HepG2 (cell line): ENCODE results near the gene PLBD2. TPM values are rescaled to one million over a fixed set of nuclear protein-coding genes. Genes with fewer than 3 reads are reported as not detected.

Experiments used
- DNMT1 ChIP-seq: sonication (generic); formaldehyde crosslinking; IDR thresholded peaks from 2 replicates; pipeline ENCODE4 v1.5.1; 2020; ENCODE audit warnings: mild to moderate bottlenecking, missing genetic modification reagents
- HOXD1 ChIP-seq: sonication (generic); formaldehyde crosslinking; IDR thresholded peaks from 2 replicates; pipeline ENCODE4 v1.5.0; 2020; ENCODE audit warnings: missing genetic modification reagents
- KLF11 ChIP-seq: IDR thresholded peaks from 2 replicates; pipeline ENCODE4 v1.6.1; 2016; ENCODE audit warnings: missing compliant biosample characterization
- POGK ChIP-seq: sonication (generic); formaldehyde crosslinking; conservative IDR thresholded peaks from 2 replicates; pipeline ENCODE4 v1.8.0; 2022; ENCODE audit warnings: mild to moderate bottlenecking, moderate library complexity, missing genetic modification reagents
- RNF2 ChIP-seq: fragments of 450-650 bp; conservative IDR thresholded peaks from 2 replicates; pipeline ENCODE4 v1.6.1; 2016; ENCODE audit warnings: low read depth
- STAG1 ChIP-seq: sonication (generic); formaldehyde crosslinking; IDR thresholded peaks from 2 replicates; pipeline ENCODE4 v1.4.0; 2020; ENCODE audit warnings: missing genetic modification reagents
- TGIF2 ChIP-seq: IDR thresholded peaks from 2 replicates; pipeline ENCODE4 v1.6.1; 2016; ENCODE audit warnings: control low read depth, missing compliant biosample characterization
- UBTF ChIP-seq: sonication (generic); formaldehyde crosslinking; IDR thresholded peaks from 2 replicates; pipeline ENCODE4 v1.4.0; 2020; ENCODE audit warnings: mild to moderate bottlenecking, missing genetic modification reagents
- USF2 ChIP-seq, 2 experiments: sonication (generic) in 1 of 2; formaldehyde crosslinking in 1 of 2; IDR thresholded peaks; 2 replicates each; pipeline versions ENCODE4 v1.5.1 to v1.6.1; 2011 to 2020; ENCODE audit warnings: borderline replicate concordance in 1 of 2, low read depth in 1 of 2, low read length in 1 of 2, mild to moderate bottlenecking in 1 of 2, missing genetic modification reagents in 1 of 2, moderate library complexity in 1 of 2
- ZBTB4 ChIP-seq: sonication (generic); formaldehyde crosslinking; IDR thresholded peaks from 2 replicates; pipeline ENCODE4 v1.4.0; 2020; ENCODE audit warnings: missing genetic modification reagents, mild to moderate bottlenecking, borderline replicate concordance
- ZNF44 ChIP-seq: sonication (generic); formaldehyde crosslinking; IDR thresholded peaks from 2 replicates; pipeline ENCODE4 v1.5.1; 2020; ENCODE audit warnings: mild to moderate bottlenecking, missing genetic modification reagents
- ZNF550 ChIP-seq: sonication (generic); formaldehyde crosslinking; IDR thresholded peaks from 2 replicates; pipeline ENCODE4 v1.4.0; 2020; ENCODE audit warnings: mild to moderate bottlenecking, missing genetic modification reagents, borderline replicate concordance
- ZNF644 ChIP-seq: IDR thresholded peaks from 2 replicates; pipeline ENCODE4 v1.6.1; 2016; ENCODE audit warnings: low read depth
- polyA plus RNA-seq, 8 experiments: library from polyadenylated mRNA; depleted of rRNA in 3 of 8; stranded (reverse) in 7 of 8; unstranded in 1 of 8; fragments of >200 nt; fragmentation: Illumina TruSeq in 4 of 8; extraction: Trizol in 4 of 8; gene quantifications; 2 replicates each; pipeline versions ENCODE4 v1.2.1 to v1.2.3, GENCODE V29; 2011 to 2016; ENCODE audit warnings: low read depth in 4 of 8, missing spikeins in 1 of 8, mixed read lengths in 1 of 8; ENCODE audit not compliant: insufficient read depth in 1 of 8
- total RNA-seq, 5 experiments: library from RNA; depleted of rRNA; stranded (reverse); fragments of >200 nt; fragmentation: Illumina TruSeq; extraction: Trizol; gene quantifications; 2 replicates each; pipeline ENCODE4 v1.2.3, GENCODE V29; 2016; ENCODE audit warnings: low read depth in 1 of 5
- TF ChIP-seq, protein P1 (sequence below), 2 experiments: IDR thresholded peaks; 2 replicates each; pipeline ENCODE4 v1.6.1; 2011 to 2012; ENCODE audit warnings: low read length in 2 of 2, borderline replicate concordance in 1 of 2, low read depth in 1 of 2, mild to moderate bottlenecking in 1 of 2, moderate library complexity in 1 of 2

Gene PLBD2
- total and polyA plus RNA-seq, 2 of the 13 experiments (the other 11 are each of a cell fraction or from before 2014, with no cell fraction given): 6.7 to 8.5 TPM

DNA sequence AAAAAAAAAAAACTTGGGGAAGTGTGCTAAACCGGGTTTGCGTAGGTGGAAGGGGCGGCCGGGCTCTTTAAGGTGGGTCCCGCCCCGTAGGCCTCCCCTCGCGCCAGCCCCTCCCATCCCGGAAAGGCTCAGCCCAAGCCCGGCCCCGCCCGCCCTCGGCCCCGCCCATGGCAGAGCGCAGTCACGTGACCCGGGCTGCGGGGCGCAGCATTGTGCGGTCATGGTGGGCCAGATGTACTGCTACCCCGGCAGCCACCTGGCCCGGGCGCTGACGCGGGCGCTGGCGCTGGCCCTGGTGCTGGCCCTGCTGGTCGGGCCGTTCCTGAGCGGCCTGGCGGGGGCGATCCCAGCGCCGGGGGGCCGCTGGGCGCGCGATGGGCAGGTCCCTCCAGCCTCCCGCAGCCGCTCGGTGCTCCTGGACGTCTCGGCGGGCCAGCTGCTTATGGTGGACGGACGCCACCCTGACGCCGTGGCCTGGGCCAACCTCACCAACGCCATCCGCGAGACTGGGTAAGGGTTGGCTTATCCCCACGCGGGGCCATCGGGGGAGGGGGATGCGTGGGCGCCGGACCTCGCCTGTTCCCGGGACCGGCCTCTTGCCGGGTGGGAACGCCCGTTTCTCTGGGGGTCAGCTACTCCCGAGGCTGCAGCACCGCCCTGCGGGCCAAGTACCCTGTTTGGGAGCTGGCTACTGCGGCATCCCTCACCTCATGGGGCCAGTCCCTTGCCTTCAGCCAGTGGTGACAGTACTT is at the start of gene PLBD2 (continued):
- TF ChIP-seq POGK (CRISPR knock-in tag) (0 out of 2 replicates have a peak, but pooled peaks have one; percentile 47), RNF2 (no peak), ZNF44 (CRISPR knock-in tag) (peak; percentile 11; the same call in 1 of the 2 replicates), ZBTB4 (no peak), STAG1 (CRISPR knock-in tag) (peak; percentile 26; the same call in 1 of the 2 replicates), UBTF (CRISPR knock-in tag) (peak; percentile 60; the same call in 1 of the 2 replicates), ZNF644 (no peak), USF2 (IDR thresholded peaks at IDR 0.05; ENCODE audit: low read depth, low read length) (peak; percentile 85), USF2 (CRISPR knock-in tag; IDR thresholded peaks at IDR 0.05; ENCODE audit: borderline replicate concordance) (peak; percentile 86; the same call in 1 of the 2 replicates), DNMT1 (0 out of 2 replicates have a peak, but pooled peaks have one; percentile 28), ZNF550 (CRISPR knock-in tag) (no peak), HOXD1 (0 out of 2 replicates have a peak, but pooled peaks have one; percentile 29), KLF11 (CRISPR knock-in tag) (no peak), TGIF2 (CRISPR knock-in tag) (peak; percentile 35; the same call in 1 of the 2 replicates)
- TF ChIP-seq, protein P1, sequence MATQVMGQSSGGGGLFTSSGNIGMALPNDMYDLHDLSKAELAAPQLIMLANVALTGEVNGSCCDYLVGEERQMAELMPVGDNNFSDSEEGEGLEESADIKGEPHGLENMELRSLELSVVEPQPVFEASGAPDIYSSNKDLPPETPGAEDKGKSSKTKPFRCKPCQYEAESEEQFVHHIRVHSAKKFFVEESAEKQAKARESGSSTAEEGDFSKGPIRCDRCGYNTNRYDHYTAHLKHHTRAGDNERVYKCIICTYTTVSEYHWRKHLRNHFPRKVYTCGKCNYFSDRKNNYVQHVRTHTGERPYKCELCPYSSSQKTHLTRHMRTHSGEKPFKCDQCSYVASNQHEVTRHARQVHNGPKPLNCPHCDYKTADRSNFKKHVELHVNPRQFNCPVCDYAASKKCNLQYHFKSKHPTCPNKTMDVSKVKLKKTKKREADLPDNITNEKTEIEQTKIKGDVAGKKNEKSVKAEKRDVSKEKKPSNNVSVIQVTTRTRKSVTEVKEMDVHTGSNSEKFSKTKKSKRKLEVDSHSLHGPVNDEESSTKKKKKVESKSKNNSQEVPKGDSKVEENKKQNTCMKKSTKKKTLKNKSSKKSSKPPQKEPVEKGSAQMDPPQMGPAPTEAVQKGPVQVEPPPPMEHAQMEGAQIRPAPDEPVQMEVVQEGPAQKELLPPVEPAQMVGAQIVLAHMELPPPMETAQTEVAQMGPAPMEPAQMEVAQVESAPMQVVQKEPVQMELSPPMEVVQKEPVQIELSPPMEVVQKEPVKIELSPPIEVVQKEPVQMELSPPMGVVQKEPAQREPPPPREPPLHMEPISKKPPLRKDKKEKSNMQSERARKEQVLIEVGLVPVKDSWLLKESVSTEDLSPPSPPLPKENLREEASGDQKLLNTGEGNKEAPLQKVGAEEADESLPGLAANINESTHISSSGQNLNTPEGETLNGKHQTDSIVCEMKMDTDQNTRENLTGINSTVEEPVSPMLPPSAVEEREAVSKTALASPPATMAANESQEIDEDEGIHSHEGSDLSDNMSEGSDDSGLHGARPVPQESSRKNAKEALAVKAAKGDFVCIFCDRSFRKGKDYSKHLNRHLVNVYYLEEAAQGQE (IDR thresholded peaks at IDR 0.05; ENCODE audit: borderline replicate concordance in 1 of 2, low read depth in 1 of 2, low read length in 2 of 2): peak; percentile 79 to 90
